H1 (cell line): ENCODE data around the gene BCO1. TPM values are rescaled to one million over a fixed set of nuclear protein-coding genes. Genes with fewer than 3 reads are reported as not detected.

Source experiments
- BACH1 ChIP-seq: IDR thresholded peaks from 2 replicates; pipeline ENCODE4 v1.6.1; 2012; ENCODE audit warnings: low read length, improper control_type of control experiment
- BCL11A ChIP-seq, 2 experiments: IDR thresholded peaks; one replicate each; pipeline ENCODE4 v1.6.1; 2011; ENCODE audit warnings: low read depth in 2 of 2, low read length in 2 of 2, mild to moderate bottlenecking in 2 of 2
- CHD2 ChIP-seq: IDR thresholded peaks from 2 replicates; pipeline ENCODE4 v1.6.1; 2012; ENCODE audit warnings: low read length, improper control_type of control experiment
- EGR1 ChIP-seq: IDR thresholded peaks from 2 replicates; pipeline ENCODE4 v1.6.1; 2011; ENCODE audit warnings: low read depth, low read length, borderline replicate concordance
- HDAC6 ChIP-seq: IDR thresholded peaks from one replicate; pipeline ENCODE4 v1.7.1; 2012; ENCODE audit warnings: low read depth, mild to moderate bottlenecking, inconsistent platforms, low read length, moderate library complexity
- JUND ChIP-seq: IDR thresholded peaks from 2 replicates; pipeline ENCODE4 v1.6.1; 2011; ENCODE audit warnings: mild to moderate bottlenecking, improper control_type of control experiment, low read length
- KDM4A ChIP-seq: IDR thresholded peaks from one replicate; pipeline ENCODE4 v1.7.1; 2012; ENCODE audit warnings: low read depth, mild to moderate bottlenecking, moderate library complexity, low read length, inconsistent platforms; ENCODE audit not compliant: severe bottlenecking
- NANOG ChIP-seq: IDR thresholded peaks from 2 replicates; pipeline ENCODE4 v1.6.1; 2011; ENCODE audit warnings: low read length, low read depth, mild to moderate bottlenecking, inconsistent platforms; ENCODE audit not compliant: insufficient read depth, poor library complexity, severe bottlenecking
- NRF1 ChIP-seq: IDR thresholded peaks from 2 replicates; pipeline ENCODE4 v1.6.1; 2011; ENCODE audit warnings: mild to moderate bottlenecking, low read depth, low read length, improper control_type of control experiment
- SIRT6 ChIP-seq: IDR thresholded peaks from one replicate; pipeline ENCODE4 v1.7.1; 2012; ENCODE audit warnings: low read length, inconsistent platforms
- SP1 ChIP-seq: IDR thresholded peaks from 2 replicates; pipeline ENCODE4 v1.6.1; 2011; ENCODE audit warnings: low read depth, low read length
- SP4 ChIP-seq: IDR thresholded peaks from 2 replicates; pipeline ENCODE4 v1.6.1; 2012; ENCODE audit warnings: low read length, inconsistent platforms
- SUZ12 ChIP-seq: fragments of 200-600 bp; sonication (generic); IDR thresholded peaks from 2 replicates; pipeline ENCODE4 v1.6.1; 2012; ENCODE audit warnings: mild to moderate bottlenecking, inconsistent platforms, low read length, moderate library complexity, mixed read lengths
- TBP ChIP-seq: IDR thresholded peaks from 2 replicates; pipeline ENCODE4 v1.6.1; 2011; ENCODE audit warnings: low read depth, low read length, improper control_type of control experiment
- polyA plus RNA-seq, 7 experiments: library from polyadenylated mRNA; depleted of rRNA in 3 of 7; stranded (reverse) in 5 of 7; unstranded in 2 of 7; fragments of >200 nt in 5 of 7; fragments of 200-250 nt in 2 of 7; gene quantifications; 1 replicate in 5 of 7; 2 replicates in 1 of 7; 4 replicates in 1 of 7; pipeline versions ENCODE4 v1.2.1 to v1.2.3, GENCODE V29; 2011 to 2013; ENCODE audit warnings: missing spikeins in 2 of 7, mixed read lengths in 2 of 7
- total RNA-seq: library from RNA; stranded (reverse); fragmentation: NEBNext Ultra II Directional; extraction: Animal tissue kit (Norgen Biotek cat#: 25700); gene quantifications from 2 replicates; pipeline ENCODE4 v1.2.1, GENCODE V29; 2021
- TF ChIP-seq, protein P1 (sequence below), 3 experiments: IDR thresholded peaks; 1 replicate in 2 of 3; 2 replicates in 1 of 3; pipeline versions ENCODE4 v1.5.1 to v1.6.1; 2011; ENCODE audit warnings: low read length in 3 of 3, mild to moderate bottlenecking in 3 of 3, inconsistent platforms in 2 of 3, low read depth in 1 of 3, moderate library complexity in 1 of 3; ENCODE audit not compliant: insufficient read depth in 1 of 3; ENCODE audit errors: control extremely low read depth in 1 of 3
- TF ChIP-seq, protein P2 (sequence below): IDR thresholded peaks from 2 replicates; pipeline ENCODE4 v1.6.1; 2012; ENCODE audit warnings: low read length, inconsistent platforms
- TF ChIP-seq, protein P3 (sequence below): IDR thresholded peaks from 2 replicates; pipeline ENCODE4 v1.6.1; 2011; ENCODE audit warnings: low read length, improper control_type of control experiment
- TF ChIP-seq, protein P4 (sequence below): IDR thresholded peaks from 2 replicates; pipeline ENCODE4 v1.6.1; 2011; ENCODE audit warnings: low read depth, mild to moderate bottlenecking, low read length; ENCODE audit not compliant: insufficient read depth
- TF ChIP-seq, protein P5 (sequence below): IDR thresholded peaks from 2 replicates; pipeline ENCODE4 v1.6.1; 2012; ENCODE audit warnings: inconsistent platforms

The BCO1 gene
- total and polyA plus RNA-seq, 2 of the 8 experiments (the other 6 are each of a cell fraction or from before 2014, with no cell fraction given) = 0.21 TPM; not detected in 1

DNA sequence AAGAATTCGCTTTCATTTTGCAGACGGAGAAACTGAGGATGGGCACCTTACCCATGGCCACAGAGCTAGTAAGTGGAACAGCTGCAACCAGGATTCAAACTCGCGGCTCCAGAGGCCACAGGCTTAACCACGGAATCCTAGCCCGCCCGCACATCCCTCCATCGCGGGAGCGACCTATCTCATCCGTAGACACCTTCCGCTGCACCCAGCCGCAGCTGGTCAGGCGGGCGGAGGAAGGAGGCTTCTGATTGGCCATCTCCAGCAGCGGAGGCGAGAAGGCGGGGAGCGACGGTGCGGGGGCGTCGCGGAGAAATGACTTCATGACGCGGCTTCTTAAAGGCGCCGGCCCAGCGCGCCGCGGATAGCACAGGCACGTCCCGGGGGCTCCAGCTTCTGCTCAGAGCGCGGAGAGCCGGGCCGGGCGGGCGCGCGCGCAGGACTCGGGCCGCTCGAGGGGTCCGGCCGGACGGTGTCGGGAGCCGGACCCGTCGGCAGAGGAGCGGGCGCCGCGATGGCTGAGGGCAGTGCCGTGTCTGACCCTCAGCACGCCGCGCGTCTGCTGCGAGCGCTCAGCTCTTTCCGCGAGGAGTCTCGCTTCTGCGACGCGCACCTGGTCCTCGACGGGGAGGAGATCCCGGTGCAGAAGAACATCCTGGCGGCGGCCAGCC, 76.2 kb downstream of the BCO1 start, which contains the start of gene GAN (continued):
- TF ChIP-seq, protein P1, sequence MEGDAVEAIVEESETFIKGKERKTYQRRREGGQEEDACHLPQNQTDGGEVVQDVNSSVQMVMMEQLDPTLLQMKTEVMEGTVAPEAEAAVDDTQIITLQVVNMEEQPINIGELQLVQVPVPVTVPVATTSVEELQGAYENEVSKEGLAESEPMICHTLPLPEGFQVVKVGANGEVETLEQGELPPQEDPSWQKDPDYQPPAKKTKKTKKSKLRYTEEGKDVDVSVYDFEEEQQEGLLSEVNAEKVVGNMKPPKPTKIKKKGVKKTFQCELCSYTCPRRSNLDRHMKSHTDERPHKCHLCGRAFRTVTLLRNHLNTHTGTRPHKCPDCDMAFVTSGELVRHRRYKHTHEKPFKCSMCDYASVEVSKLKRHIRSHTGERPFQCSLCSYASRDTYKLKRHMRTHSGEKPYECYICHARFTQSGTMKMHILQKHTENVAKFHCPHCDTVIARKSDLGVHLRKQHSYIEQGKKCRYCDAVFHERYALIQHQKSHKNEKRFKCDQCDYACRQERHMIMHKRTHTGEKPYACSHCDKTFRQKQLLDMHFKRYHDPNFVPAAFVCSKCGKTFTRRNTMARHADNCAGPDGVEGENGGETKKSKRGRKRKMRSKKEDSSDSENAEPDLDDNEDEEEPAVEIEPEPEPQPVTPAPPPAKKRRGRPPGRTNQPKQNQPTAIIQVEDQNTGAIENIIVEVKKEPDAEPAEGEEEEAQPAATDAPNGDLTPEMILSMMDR (IDR thresholded peaks at IDR 0.05; ENCODE audit: control extremely low read depth in 1 of 3, insufficient read depth in 1 of 3, low read depth in 1 of 3, low read length in 3 of 3) = 0 out of 4 replicates have a peak, but pooled peaks of 1 of the 3 experiments have one; percentile 3
- TF ChIP-seq EGR1 = peak; percentile 86
- TF ChIP-seq SP4 = 0 out of 2 replicates have a peak, but pooled peaks have one; percentile 28
- TF ChIP-seq, protein P2, sequence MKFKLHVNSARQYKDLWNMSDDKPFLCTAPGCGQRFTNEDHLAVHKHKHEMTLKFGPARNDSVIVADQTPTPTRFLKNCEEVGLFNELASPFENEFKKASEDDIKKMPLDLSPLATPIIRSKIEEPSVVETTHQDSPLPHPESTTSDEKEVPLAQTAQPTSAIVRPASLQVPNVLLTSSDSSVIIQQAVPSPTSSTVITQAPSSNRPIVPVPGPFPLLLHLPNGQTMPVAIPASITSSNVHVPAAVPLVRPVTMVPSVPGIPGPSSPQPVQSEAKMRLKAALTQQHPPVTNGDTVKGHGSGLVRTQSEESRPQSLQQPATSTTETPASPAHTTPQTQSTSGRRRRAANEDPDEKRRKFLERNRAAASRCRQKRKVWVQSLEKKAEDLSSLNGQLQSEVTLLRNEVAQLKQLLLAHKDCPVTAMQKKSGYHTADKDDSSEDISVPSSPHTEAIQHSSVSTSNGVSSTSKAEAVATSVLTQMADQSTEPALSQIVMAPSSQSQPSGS = no peak
- no peak for TF ChIP-seq NANOG
- no peak for TF ChIP-seq HDAC6
- TF ChIP-seq SP1 = peak; percentile 69; the same call in 1 of the 2 replicates
- TF ChIP-seq BACH1 = no peak
- TF ChIP-seq, protein P3, sequence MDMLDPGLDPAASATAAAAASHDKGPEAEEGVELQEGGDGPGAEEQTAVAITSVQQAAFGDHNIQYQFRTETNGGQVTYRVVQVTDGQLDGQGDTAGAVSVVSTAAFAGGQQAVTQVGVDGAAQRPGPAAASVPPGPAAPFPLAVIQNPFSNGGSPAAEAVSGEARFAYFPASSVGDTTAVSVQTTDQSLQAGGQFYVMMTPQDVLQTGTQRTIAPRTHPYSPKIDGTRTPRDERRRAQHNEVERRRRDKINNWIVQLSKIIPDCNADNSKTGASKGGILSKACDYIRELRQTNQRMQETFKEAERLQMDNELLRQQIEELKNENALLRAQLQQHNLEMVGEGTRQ = peak; percentile 71
- TF ChIP-seq CHD2 = peak; percentile 67
- TF ChIP-seq, protein P4, sequence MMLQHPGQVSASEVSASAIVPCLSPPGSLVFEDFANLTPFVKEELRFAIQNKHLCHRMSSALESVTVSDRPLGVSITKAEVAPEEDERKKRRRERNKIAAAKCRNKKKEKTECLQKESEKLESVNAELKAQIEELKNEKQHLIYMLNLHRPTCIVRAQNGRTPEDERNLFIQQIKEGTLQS = peak; percentile 91
- TF ChIP-seq BCL11A (IDR thresholded peaks at IDR 0.05; ENCODE audit: low read depth in 2 of 2, low read length in 2 of 2) = no peak
- no peak for TF ChIP-seq NRF1
- TF ChIP-seq TBP = peak; percentile 95
- TF ChIP-seq, protein P5, sequence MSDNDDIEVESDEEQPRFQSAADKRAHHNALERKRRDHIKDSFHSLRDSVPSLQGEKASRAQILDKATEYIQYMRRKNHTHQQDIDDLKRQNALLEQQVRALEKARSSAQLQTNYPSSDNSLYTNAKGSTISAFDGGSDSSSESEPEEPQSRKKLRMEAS = peak; percentile 68
- TF ChIP-seq SIRT6 = no peak
- TF ChIP-seq SUZ12 = no peak
- 0 out of 2 replicates have a peak, but pooled peaks have one; percentile 18 for TF ChIP-seq JUND
- peak; percentile 99 for TF ChIP-seq KDM4A
